ENCODE measurements around the gene S100A6.

DNA sequence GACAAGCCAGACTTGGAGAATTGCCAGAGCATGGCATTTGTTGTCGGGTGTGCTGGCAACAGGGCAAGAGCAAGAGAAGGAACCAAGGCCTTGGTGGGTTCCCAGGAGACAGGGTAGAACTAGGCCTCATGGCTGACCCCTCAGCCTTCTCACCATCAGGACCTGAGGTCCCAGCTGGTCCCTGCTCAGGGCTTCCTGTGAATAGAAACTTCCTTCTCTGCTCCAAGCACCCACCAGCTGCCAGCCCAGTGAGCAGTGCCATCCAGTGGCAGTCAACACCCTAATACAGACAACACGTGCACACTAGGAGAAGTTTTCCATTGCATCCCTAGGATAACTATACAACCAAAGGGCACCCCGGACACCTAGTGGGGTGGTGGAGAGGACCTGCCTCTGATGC is 22.8 kb downstream of the S100A6 start:
- TF ChIP-seq CTCF (conservative IDR thresholded peaks at IDR 0.05; ENCODE audit: low read depth, low read length) (peak; percentile 53), EZH2 (IDR thresholded peaks at IDR 0.05; ENCODE audit: low read length, unreplicated experiment) (no peak)
